BJ (cell line): ENCODE data around the gene MMEL1. TPM values are rescaled to one million over a fixed set of nuclear protein-coding genes. Genes with fewer than 3 reads are reported as not detected.

Experiments
- CTCF ChIA-PET: fragments of 350-600 bp; formaldehyde crosslinking; extraction: SDS; loops from one replicate; lab custom pipeline; 2021; ENCODE audit warnings: antibody characterized with exemption, inconsistent platforms; lab: Yijun Ruan, JAX
- POLR2A ChIA-PET: fragments of 300-600 bp; sonication (Branson Sonifier 250); formaldehyde crosslinking; extraction: SDS; loops from one replicate; lab custom pipeline; 2021; ENCODE audit warnings: antibody characterized with exemption; lab: Charles Lee
- DNase-seq: peaks from one replicate; pipeline ENCODE4 v3.0.0-alpha.2; 2011; ENCODE audit warnings: low read depth
- H3K27me3 ChIP-seq: 2 replicates; pipeline ENCODE4 v1.6.0; 2011; ENCODE audit warnings: low read length; ENCODE audit not compliant: control insufficient read depth, insufficient read depth
- H3K36me3 ChIP-seq: 2 replicates; pipeline ENCODE4 v1.5.1; 2011; ENCODE audit warnings: low read length; ENCODE audit not compliant: control insufficient read depth, insufficient read depth
- H3K4me3 ChIP-seq: 2 replicates; pipeline ENCODE4 v1.5.1; 2011; ENCODE audit warnings: low read depth, mild to moderate bottlenecking, control low read depth, low read length
- polyA plus RNA-seq: library from polyadenylated mRNA; depleted of rRNA; stranded (reverse); fragments of >200 nt; gene quantifications from 2 replicates; pipeline ENCODE4 v1.2.3, GENCODE V29; 2011
- TF ChIP-seq, protein P1 (sequence below): IDR thresholded peaks from 2 replicates; pipeline ENCODE4 v1.5.1; 2011; ENCODE audit warnings: low read depth, mild to moderate bottlenecking, control low read depth, inconsistent platforms, low read length, moderate library complexity; ENCODE audit not compliant: insufficient read depth

MMEL1 gene
- polyA plus RNA-seq, 1 experiment: 0.17 TPM

DNA sequence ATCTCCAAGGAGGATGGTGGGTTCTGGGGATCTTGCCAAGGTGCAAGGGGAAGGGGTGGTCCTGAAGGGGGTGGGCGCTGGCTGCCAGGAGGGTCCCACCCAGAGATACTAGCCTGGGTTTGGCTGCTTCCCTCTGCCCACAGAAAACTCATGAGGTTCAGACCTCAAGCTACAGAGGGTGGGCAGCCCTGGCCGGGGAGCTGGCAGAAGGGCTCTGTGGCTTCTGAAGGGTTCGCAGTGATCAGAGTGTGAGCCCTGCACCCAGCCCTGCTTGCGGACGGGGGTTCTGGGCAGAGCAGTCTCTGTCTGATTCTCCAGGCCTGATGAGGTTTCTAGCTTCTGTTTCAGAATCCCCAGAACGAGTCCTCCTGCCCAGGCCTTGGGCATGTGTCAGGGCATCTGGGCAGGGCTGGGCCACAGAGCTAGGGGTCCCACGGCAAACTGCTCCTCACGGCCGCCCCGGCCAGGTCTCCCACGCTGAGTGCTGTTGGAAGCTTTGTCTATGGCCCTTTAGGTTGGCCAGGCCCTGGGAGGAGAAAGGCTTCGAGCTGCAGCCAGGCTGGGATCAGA lies 635 bp upstream of the MMEL1 start:
- H3K4me3 ChIP-seq: no peak overlapping the region
- TF ChIP-seq, protein P1, sequence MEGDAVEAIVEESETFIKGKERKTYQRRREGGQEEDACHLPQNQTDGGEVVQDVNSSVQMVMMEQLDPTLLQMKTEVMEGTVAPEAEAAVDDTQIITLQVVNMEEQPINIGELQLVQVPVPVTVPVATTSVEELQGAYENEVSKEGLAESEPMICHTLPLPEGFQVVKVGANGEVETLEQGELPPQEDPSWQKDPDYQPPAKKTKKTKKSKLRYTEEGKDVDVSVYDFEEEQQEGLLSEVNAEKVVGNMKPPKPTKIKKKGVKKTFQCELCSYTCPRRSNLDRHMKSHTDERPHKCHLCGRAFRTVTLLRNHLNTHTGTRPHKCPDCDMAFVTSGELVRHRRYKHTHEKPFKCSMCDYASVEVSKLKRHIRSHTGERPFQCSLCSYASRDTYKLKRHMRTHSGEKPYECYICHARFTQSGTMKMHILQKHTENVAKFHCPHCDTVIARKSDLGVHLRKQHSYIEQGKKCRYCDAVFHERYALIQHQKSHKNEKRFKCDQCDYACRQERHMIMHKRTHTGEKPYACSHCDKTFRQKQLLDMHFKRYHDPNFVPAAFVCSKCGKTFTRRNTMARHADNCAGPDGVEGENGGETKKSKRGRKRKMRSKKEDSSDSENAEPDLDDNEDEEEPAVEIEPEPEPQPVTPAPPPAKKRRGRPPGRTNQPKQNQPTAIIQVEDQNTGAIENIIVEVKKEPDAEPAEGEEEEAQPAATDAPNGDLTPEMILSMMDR: no peak
- no peak for DNase-seq
- CTCF ChIA-PET: no interaction called here
- peaks cover 1% of the 10 kb centered on the region; the same call in 1 of the 2 replicates for H3K27me3 ChIP-seq
- no peaks in the 10 kb centered on the region for H3K36me3 ChIP-seq
- POLR2A ChIA-PET: no interaction called here

DNA sequence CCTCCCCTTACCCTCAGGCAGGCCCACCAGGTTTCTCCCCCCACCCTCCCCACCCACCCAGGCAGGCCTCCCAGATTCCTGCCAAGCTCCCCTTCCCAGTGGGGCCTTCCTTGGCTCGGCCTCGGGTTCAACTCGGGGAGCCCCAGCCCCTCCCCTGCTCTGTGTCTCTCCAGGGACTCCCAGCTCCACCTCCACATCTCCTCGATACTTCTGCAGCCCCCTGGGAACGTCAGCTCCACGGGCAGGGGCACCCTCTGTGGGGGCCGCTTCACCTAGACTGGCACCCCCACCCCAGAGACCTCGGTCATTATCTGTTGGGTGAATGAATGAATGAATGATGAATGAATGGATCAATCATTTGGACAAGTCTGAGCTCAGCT lies 775 bp downstream of the MMEL1 start:
- ChIA-PET POLR2A (no interaction called here), CTCF (no interaction called here)
- no peak overlapping the region for H3K4me3 ChIP-seq
- H3K27me3 ChIP-seq: peaks cover 7% of the 10 kb centered on the region
- H3K36me3 ChIP-seq: no peaks in the 10 kb centered on the region
- DNase-seq: no peak
- TF ChIP-seq, protein P1: no peak

DNA sequence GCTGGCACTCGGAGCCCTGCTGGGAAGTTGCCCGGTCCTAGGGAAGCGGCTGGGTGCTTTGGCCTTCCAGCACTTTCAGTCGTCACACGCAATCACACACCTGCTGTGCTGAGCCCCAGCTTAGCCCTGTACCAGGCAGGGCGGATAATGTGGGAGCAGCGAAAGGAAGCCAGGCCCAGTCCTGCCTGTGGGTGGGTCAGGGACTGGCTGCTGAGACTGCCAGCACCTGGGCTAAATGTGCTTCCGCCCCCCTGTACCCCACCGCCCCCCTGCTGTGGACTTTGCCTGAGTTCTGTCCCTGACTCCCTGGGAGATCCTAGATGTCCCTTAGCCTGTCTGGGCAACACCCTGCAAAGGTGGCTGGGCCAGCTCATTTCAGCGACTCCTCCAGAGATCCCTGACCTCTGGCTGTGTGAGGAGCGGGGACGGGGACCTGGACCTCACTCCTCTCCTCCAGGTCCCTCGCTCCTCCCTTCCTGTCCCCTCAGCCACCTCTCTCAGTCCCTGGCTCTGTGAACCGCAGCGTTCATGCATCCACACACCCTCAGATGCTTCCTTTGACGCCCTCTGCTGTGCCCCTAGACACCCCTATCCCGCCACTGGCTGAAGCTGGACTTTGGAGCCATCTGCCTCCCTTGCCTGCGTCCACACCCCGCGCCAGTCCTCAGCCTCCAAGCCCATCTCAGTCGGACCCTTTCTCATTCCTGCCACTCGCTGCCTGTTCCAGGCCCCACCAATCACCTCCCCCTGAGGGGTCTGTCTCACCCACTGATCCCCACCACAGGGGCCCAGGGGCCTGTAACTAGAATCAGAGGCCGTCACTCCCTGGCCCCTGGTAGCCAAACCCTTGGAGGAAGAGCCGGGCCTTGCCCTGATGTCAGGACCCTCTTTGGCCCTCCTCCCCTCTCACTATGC lies 1.4 kb downstream of the MMEL1 start:
- Histone ChIP-seq H3K36me3 (no peaks in the 10 kb centered on the region), H3K27me3 (peaks cover 7% of the 10 kb centered on the region), H3K4me3 (no peak overlapping the region)
- TF ChIP-seq, protein P1: no peak
- CTCF ChIA-PET: no interaction called here
- no peak for DNase-seq
- POLR2A ChIA-PET: no interaction called here

DNA sequence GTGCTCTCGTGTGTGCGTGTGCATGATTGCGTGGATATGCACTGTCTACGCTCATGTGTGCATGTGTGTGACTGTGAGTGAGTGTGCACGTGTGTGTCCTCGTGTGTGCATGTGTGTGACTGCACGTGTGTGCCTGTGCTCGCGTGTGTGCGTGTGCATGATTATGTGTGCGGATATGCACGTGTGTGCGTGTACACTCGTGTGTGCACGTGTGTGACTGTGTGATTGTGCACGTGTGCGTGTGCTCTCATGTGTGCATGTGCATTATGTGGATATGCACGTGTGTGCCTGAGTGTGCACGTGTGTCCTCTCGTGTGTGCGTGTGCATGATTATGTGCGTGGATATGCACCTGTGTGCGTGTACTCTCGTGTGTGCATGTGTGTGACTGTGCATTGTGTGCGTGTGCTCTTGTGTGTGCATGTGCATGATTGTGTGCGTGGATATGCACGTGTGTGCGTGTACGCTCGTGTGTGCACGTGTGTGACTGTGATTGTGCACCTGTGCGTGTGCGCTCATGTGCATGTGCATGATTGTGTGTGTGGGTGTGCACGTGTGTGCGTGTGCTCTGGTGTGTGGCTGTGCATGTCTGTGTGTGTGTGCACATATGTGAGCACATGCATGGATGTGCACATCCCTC lies 2.2 kb downstream of the MMEL1 start:
- Histone ChIP-seq H3K36me3 (no peaks in the 10 kb centered on the region), H3K27me3 (peaks cover 7% of the 10 kb centered on the region), H3K4me3 (no peak overlapping the region)
- TF ChIP-seq, protein P1: no peak
- no peak for DNase-seq
- POLR2A ChIA-PET: no interaction called here
- CTCF ChIA-PET: no interaction called here
